GM12878 (cell line): ENCODE results near the gene ARHGAP32. TPM values are rescaled to one million over a fixed set of nuclear protein-coding genes. Genes with fewer than 3 reads are reported as not detected.

Experiments used
- ATAC-seq: fragments of 200-7000 bp; cut with Tn5 transposase; 3 replicates; pipeline ENCODE4 v1.9.1; 2020; ENCODE audit warnings: mild to moderate bottlenecking, moderate library complexity
- BruUV-seq: library from RNA; stranded (reverse); fragments of 400-500 nt; replicated peaks from 2 replicates; lab custom pipeline; 2021; lab: Mats Ljungman, UMichigan
- CTCF ChIA-PET: fragments of 300-600 bp; sonication (Branson Sonifier 250); formaldehyde crosslinking; extraction: SDS; loops from one replicate; lab custom pipeline; 2021; ENCODE audit warnings: inconsistent platforms; lab: Yijun Ruan, JAX
- POLR2A ChIA-PET: fragments of 350-600 bp; formaldehyde crosslinking; extraction: SDS; loops from one replicate; lab custom pipeline; 2021; ENCODE audit warnings: inconsistent platforms; lab: Charles Lee
- RAD21 ChIA-PET: fragments of 300-600 bp; sonication (Branson Sonifier 250); formaldehyde crosslinking; loops from one replicate; lab custom pipeline; 2023; ENCODE audit warnings: antibody characterized with exemption; ENCODE audit not compliant: unreplicated experiment; lab: Charles Lee
- SMC1A ChIA-PET: fragments of 300-600 bp; sonication (Branson Sonifier 250); formaldehyde crosslinking; loops from one replicate; lab custom pipeline; 2023; ENCODE audit not compliant: unreplicated experiment, uncharacterized antibody; lab: Charles Lee
- DNase-seq: peaks from one replicate; pipeline ENCODE4 v3.0.0-alpha.2; 2011; ENCODE audit warnings: low read depth, low spot score
- FAIRE-seq: peaks from 3 replicates; lab custom pipeline; 2011; peaks lifted over from hg19 to GRCh38; lab: Jason Lieb, UNC
- H2AFZ ChIP-seq: 2 replicates; pipeline ENCODE4 v1.6.0; 2011; ENCODE audit warnings: low read depth, low read length, control low read depth; ENCODE audit not compliant: control insufficient read depth
- H3K27ac ChIP-seq: 2 replicates; pipeline ENCODE4 v1.5.1; 2011; ENCODE audit warnings: control low read depth; ENCODE audit not compliant: control insufficient read depth, insufficient read depth
- H3K27me3 ChIP-seq, 2 experiments: replicated peaks in 1 of 2; 2 replicates each; pipeline versions ENCODE4 v1.6.0 to v1.6.1; 2011; ENCODE audit warnings: low read length in 1 of 2; ENCODE audit not compliant: control insufficient read depth in 2 of 2, insufficient read depth in 2 of 2
- H3K36me3 ChIP-seq, 2 experiments: 2 replicates each; pipeline ENCODE4 v1.5.1; 2011; ENCODE audit warnings: low read length in 1 of 2; ENCODE audit not compliant: control insufficient read depth in 2 of 2, insufficient read depth in 2 of 2
- H3K4me1 ChIP-seq: 2 replicates; pipeline ENCODE4 v1.6.1; 2011; ENCODE audit warnings: mild to moderate bottlenecking, low read length, moderate library complexity, mixed read lengths; ENCODE audit not compliant: control insufficient read depth, insufficient read depth
- H3K4me2 ChIP-seq: 2 replicates; pipeline ENCODE4 v1.6.0; 2011; ENCODE audit warnings: control low read depth; ENCODE audit not compliant: control insufficient read depth, insufficient read depth
- H3K4me3 ChIP-seq: fragments of 200-600 bp; sonication (generic); 2 replicates; pipeline ENCODE4 v1.5.1; 2016
- H3K79me2 ChIP-seq: 2 replicates; pipeline ENCODE4 v1.6.0; 2011; ENCODE audit warnings: low read length; ENCODE audit not compliant: control insufficient read depth, insufficient read depth
- H3K9ac ChIP-seq: 2 replicates; pipeline ENCODE4 v1.8.0; 2011; ENCODE audit warnings: low read length, control low read depth, mixed read lengths; ENCODE audit not compliant: control insufficient read depth, insufficient read depth
- H3K9me3 ChIP-seq: replicated peaks from 3 replicates; pipeline ENCODE4 v1.5.1; 2011; ENCODE audit warnings: mild to moderate bottlenecking, low read length; ENCODE audit not compliant: control insufficient read depth, insufficient read depth
- H4K20me1 ChIP-seq: 2 replicates; pipeline ENCODE4 v1.6.0; 2011; ENCODE audit not compliant: control insufficient read depth, insufficient read depth
- ATF7 ChIP-seq: fragments of 450-650 bp; IDR thresholded peaks from 2 replicates; pipeline ENCODE4 v1.6.1; 2016; ENCODE audit warnings: low read depth, mild to moderate bottlenecking
- DPF2 ChIP-seq: fragments of 450-650 bp; IDR thresholded peaks from 2 replicates; pipeline ENCODE4 v1.6.1; 2017; ENCODE audit warnings: mild to moderate bottlenecking
- ELK1 ChIP-seq: IDR thresholded peaks from 2 replicates; pipeline ENCODE4 v1.6.1; 2012; ENCODE audit warnings: low read depth, low read length, improper control_type of control experiment
- EP300 ChIP-seq, 2 experiments: fragments of 150-350 bp in 1 of 2; IDR thresholded peaks; 2 replicates each; pipeline ENCODE4 v1.6.1; 2011 to 2012; ENCODE audit warnings: low read depth in 2 of 2, low read length in 2 of 2, borderline replicate concordance in 1 of 2, improper control_type of control experiment in 1 of 2, inconsistent platforms in 1 of 2; ENCODE audit not compliant: control insufficient read depth in 1 of 2
- IKZF2 ChIP-seq, 2 experiments: fragments of 450-650 bp; IDR thresholded peaks; 2 replicates each; pipeline ENCODE4 v1.6.1; 2017; ENCODE audit warnings: mild to moderate bottlenecking in 2 of 2, moderate library complexity in 2 of 2
- KLF5 ChIP-seq: fragments of 450-650 bp; IDR thresholded peaks from 2 replicates; pipeline ENCODE4 v1.6.1; 2014; ENCODE audit warnings: mild to moderate bottlenecking; ENCODE audit not compliant: partially characterized antibody
- MTA2 ChIP-seq: fragments of 450-650 bp; IDR thresholded peaks from 2 replicates; pipeline ENCODE4 v1.6.1; 2016; ENCODE audit warnings: low read depth, mild to moderate bottlenecking, moderate library complexity
- TCF7 ChIP-seq: IDR thresholded peaks from 2 replicates; pipeline ENCODE4 v1.6.1; 2014; ENCODE audit warnings: antibody characterized with exemption, borderline replicate concordance
- ZNF24 ChIP-seq: fragments of 450-650 bp; IDR thresholded peaks from 2 replicates; pipeline ENCODE4 v1.6.1; 2017; ENCODE audit warnings: antibody characterized with exemption, mild to moderate bottlenecking
- WGBS: methylation state at CpG from one replicate; pipeline ENCODE4 v1.1.6; 2016; ENCODE audit warnings: low lambda C conversion rate; ENCODE audit not compliant: insufficient replicate concordance, insufficient coverage; ENCODE audit errors: missing lambda C conversion rate; 5-methylcytosine and 5-hydroxymethylcytosine counted together
- in situ Hi-C: fragments of 300-500 bp; cut with MboI; formaldehyde crosslinking; loops from 9 replicates; pipeline ENCODE4 v1.14.3; 2018; ENCODE audit warnings: mixed read lengths
- intact Hi-C: fragments of 100-400 bp; cut with micrococcal nuclease; formaldehyde crosslinking; loops from one replicate; pipeline ENCODE4 v1.14.2; 2022; ENCODE audit not compliant: unreplicated experiment
- polyA plus RNA-seq, 11 experiments: library from polyadenylated mRNA; depleted of rRNA in 4 of 11; unstranded in 6 of 11; stranded (reverse) in 5 of 11; fragments of >200 nt; fragmentation: Nextera tagmentation in 4 of 11; fragmentation: Illumina TruSeq in 1 of 11; extraction: Ambion mirVana in 4 of 11; extraction: Trizol in 1 of 11; gene quantifications; 1 replicate in 1 of 11; 2 replicates in 10 of 11; pipeline versions ENCODE4 v1.2.1 to v1.2.3, GENCODE V29; 2011 to 2016; ENCODE audit warnings: inconsistent platforms in 2 of 11, missing spikeins in 2 of 11, low read depth in 1 of 11
- total RNA-seq, 4 experiments: library from RNA; depleted of rRNA in 3 of 4; stranded (reverse); fragments of >200 nt in 3 of 4; fragmentation: Illumina TruSeq in 1 of 4; extraction: Trizol in 1 of 4; gene quantifications; 2 replicates each; pipeline versions ENCODE4 v1.2.1 to v1.2.3, GENCODE V29; 2013 to 2021
- TF ChIP-seq, protein P1 (sequence below): IDR thresholded peaks from 2 replicates; pipeline ENCODE4 v1.6.1; 2011; ENCODE audit warnings: borderline replicate concordance, low read depth, mild to moderate bottlenecking, moderate library complexity, low read length; ENCODE audit not compliant: insufficient read depth, poor library complexity, severe bottlenecking
- TF ChIP-seq, protein P2 (sequence below): IDR thresholded peaks from 2 replicates; pipeline ENCODE4 v1.6.1; 2011; ENCODE audit warnings: borderline replicate concordance, low read depth, mild to moderate bottlenecking, moderate library complexity, mixed read lengths, low read length; ENCODE audit not compliant: insufficient read depth; ENCODE audit errors: extremely low read length

ARHGAP32 gene
- total and polyA plus RNA-seq, 10 of the 15 experiments (the other 5 are each of a cell fraction or from before 2014, with no cell fraction given): under 0.01 to 0.46 (median 0.12) TPM; not detected in 1

GRCh38 chr11:128962896-128963295, 229.2 kb downstream of the ARHGAP32 start:
- ChIA-PET POLR2A (interaction anchor here (0.6 kb wide), 1 partner anchor 145 kb away, joined by 5 read pairs; no protein-coding TSS in a partner anchor), CTCF (interaction anchor here (1.3 to 20.8 kb wide), 3 partner anchors 11 to 75 kb away, joined by 3 to 480 read pairs (median 6); partner anchors contain the start of gene KCNJ5), SMC1A (interaction anchor here (2.5 kb wide), 1 partner anchor 77 kb away, joined by 8 read pairs; no protein-coding TSS in a partner anchor), RAD21 (interaction anchor here (1.4 kb wide), 1 partner anchor 77 kb away, joined by 3 read pairs; no protein-coding TSS in a partner anchor)
- ATAC-seq: no peak
- Histone ChIP-seq H2AFZ (no peak overlapping the region; the same call in 1 of the 2 replicates), H4K20me1 (no peaks in the 10 kb centered on the region), H3K27ac (no peak overlapping the region), H3K4me3 (no peak overlapping the region), H3K9ac (no peak overlapping the region), H3K4me2 (no peak overlapping the region), H3K36me3 (no peaks in the 10 kb centered on the region), H3K27me3 (0 out of 4 replicates have a peak, but pooled peaks cover 0 to 6% of the 10 kb centered on the region in 2 experiments), H3K79me2 (no peaks in the 10 kb centered on the region), H3K9me3 (no peaks in the 10 kb centered on the region), H3K4me1 (peaks cover 15% of the 10 kb centered on the region)
- WGBS: 75% methylated on average over 5 of the region's 5 CpGs
- no TSS peak for BruUV-seq
- no peak for DNase-seq
- in situ Hi-C loops: no loop called here
- peak; percentile 68 for FAIRE-seq
- intact Hi-C loops: no loop called here
- TF ChIP-seq MTA2 (no peak), ATF7 (no peak), KLF5 (no peak), ELK1 (no peak), DPF2 (no peak), TCF7 (no peak), IKZF2 (IDR thresholded peaks at IDR 0.05) (no peak), EP300 (IDR thresholded peaks at IDR 0.05; ENCODE audit: borderline replicate concordance in 1 of 2, control insufficient read depth in 1 of 2, low read depth in 2 of 2, low read length in 2 of 2) (no peak), ZNF24 (no peak)
- TF ChIP-seq, protein P1, sequence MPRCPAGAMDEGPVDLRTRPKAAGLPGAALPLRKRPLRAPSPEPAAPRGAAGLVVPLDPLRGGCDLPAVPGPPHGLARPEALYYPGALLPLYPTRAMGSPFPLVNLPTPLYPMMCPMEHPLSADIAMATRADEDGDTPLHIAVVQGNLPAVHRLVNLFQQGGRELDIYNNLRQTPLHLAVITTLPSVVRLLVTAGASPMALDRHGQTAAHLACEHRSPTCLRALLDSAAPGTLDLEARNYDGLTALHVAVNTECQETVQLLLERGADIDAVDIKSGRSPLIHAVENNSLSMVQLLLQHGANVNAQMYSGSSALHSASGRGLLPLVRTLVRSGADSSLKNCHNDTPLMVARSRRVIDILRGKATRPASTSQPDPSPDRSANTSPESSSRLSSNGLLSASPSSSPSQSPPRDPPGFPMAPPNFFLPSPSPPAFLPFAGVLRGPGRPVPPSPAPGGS: no peak
- TF ChIP-seq, protein P2, sequence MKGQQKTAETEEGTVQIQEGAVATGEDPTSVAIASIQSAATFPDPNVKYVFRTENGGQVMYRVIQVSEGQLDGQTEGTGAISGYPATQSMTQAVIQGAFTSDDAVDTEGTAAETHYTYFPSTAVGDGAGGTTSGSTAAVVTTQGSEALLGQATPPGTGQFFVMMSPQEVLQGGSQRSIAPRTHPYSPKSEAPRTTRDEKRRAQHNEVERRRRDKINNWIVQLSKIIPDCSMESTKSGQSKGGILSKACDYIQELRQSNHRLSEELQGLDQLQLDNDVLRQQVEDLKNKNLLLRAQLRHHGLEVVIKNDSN: no peak
- TF ChIP-seq, all 136 proteins: peak for 0
